ENCODE data around the gene IL3. TPM values are rescaled to one million over a fixed set of nuclear protein-coding genes. Genes with fewer than 3 reads are reported as not detected.

Gene IL3
- total RNA-seq, 3 donors from 2014 or later, result not detected

DNA sequence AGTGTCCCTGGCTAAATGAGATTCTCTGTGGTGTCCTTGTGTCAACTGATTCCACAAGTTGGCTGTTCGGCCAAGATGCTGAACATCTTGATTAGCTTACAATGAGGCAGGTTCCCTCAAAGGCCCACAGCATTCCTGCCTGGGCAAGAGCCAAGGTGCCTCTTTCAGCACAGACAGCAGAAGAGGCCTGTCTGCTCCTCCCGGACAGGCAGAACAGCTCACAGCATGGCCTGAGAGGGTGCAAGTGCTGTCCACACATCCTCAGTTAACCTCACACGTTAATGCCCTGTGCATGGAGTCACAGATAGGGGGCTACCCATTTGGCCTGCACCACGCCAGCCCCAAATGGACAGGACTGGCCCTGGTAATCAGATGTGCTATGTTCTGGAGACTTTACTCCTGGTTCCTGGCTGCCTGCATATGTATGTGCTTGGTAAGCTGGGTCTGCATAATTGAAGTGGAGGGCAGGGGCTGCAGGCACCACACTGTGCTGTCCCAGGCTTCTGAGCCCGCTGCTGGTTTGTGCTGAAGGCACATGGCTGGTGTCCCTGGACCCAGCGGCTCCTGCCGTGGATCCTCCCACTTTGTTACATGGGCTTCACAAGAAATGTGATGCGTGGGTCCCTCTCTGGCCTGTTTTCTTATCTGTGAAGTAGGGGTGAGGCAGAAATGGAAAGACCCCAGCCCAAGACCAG, 22.0 kb downstream of the IL3 start:
- TF ChIP-seq, protein P1, sequence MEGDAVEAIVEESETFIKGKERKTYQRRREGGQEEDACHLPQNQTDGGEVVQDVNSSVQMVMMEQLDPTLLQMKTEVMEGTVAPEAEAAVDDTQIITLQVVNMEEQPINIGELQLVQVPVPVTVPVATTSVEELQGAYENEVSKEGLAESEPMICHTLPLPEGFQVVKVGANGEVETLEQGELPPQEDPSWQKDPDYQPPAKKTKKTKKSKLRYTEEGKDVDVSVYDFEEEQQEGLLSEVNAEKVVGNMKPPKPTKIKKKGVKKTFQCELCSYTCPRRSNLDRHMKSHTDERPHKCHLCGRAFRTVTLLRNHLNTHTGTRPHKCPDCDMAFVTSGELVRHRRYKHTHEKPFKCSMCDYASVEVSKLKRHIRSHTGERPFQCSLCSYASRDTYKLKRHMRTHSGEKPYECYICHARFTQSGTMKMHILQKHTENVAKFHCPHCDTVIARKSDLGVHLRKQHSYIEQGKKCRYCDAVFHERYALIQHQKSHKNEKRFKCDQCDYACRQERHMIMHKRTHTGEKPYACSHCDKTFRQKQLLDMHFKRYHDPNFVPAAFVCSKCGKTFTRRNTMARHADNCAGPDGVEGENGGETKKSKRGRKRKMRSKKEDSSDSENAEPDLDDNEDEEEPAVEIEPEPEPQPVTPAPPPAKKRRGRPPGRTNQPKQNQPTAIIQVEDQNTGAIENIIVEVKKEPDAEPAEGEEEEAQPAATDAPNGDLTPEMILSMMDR (IDR thresholded peaks at IDR 0.05), result no peak
- no peaks in the 10 kb centered on the region for H3K36me3 ChIP-seq (ENCODE audit: low read depth)
- H3K4me3 ChIP-seq, result no peak overlapping the region
- DNase-seq (no peak), ATAC-seq (no peak)
- H3K9me3 ChIP-seq, result no peaks in the 10 kb centered on the region
- no peaks in the 10 kb centered on the region for H3K4me1 ChIP-seq (ENCODE audit: low read depth)
- intact Hi-C loops (cut with DNase I, micrococcal nuclease), result no loop called here

DNA sequence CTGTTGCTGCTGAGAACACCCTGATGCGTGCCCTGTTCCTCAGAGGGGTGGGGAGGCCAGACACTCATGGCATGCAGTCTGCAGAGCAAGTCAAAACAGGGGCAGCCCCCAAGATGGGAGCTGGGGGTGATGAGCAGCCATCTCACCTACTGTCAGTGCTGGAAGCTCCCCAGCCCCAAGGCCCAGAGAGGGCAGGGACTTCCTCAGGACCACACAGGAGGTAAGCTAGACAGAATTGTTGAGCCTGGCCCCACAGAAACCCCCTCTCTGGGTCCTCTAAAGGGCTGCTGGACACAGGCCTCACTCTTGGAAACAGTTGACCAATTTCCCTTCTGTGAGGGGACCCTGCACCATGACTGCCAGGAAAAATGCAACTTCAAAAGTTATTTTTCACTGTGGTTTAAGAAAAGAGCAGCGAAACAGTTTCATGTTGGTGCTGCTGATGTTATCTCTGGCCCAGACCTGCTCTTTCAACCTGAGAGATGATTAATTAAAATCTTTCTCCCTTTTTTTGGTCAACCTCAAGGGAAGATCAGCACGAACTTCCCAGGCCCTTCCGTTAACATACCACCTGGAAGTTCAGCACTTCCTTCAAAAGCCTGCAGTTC, 22.7 kb downstream of the IL3 start:
- intact Hi-C loops (cut with DNase I, micrococcal nuclease), result no loop called here
- DNase-seq (no peak), ATAC-seq (no peak)
- TF ChIP-seq, protein P1 (IDR thresholded peaks at IDR 0.05), result no peak
- H3K9me3 ChIP-seq, result no peaks in the 10 kb centered on the region
- H3K4me3 ChIP-seq, result no peak overlapping the region
- no peaks in the 10 kb centered on the region for H3K36me3 ChIP-seq (ENCODE audit: low read depth)
- H3K4me1 ChIP-seq (ENCODE audit: low read depth), result no peaks in the 10 kb centered on the region

DNA sequence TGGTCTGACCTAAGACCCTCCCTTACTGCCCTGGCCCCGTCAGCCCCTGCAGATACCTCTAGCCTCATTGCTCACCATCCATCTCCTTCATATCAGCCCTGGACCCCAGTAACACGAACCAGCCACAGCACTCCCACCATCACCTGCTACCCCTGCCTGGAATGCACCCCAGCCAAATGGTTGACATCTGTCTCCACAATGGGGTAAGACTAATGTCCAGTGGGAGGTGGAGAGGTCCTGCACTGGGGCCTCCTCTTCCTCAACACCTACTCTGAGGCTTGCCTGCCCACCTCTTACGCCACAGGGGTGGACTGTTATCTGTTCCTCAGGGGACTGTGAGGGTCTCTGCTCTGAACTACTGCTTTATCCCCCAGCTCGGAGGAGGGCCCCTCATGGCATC, 25.2 kb downstream of the IL3 start:
- TF ChIP-seq, protein P1 (IDR thresholded peaks at IDR 0.05), result no peak
- DNase-seq, result no peak
- ATAC-seq, result no peak
- Histone ChIP-seq H3K9me3 (no peaks in the 10 kb centered on the region), H3K4me1 (ENCODE audit: low read depth) (no peaks in the 10 kb centered on the region), H3K36me3 (ENCODE audit: low read depth) (no peaks in the 10 kb centered on the region), H3K4me3 (no peak overlapping the region)
- intact Hi-C loops (cut with DNase I, micrococcal nuclease), result no loop called here

DNA sequence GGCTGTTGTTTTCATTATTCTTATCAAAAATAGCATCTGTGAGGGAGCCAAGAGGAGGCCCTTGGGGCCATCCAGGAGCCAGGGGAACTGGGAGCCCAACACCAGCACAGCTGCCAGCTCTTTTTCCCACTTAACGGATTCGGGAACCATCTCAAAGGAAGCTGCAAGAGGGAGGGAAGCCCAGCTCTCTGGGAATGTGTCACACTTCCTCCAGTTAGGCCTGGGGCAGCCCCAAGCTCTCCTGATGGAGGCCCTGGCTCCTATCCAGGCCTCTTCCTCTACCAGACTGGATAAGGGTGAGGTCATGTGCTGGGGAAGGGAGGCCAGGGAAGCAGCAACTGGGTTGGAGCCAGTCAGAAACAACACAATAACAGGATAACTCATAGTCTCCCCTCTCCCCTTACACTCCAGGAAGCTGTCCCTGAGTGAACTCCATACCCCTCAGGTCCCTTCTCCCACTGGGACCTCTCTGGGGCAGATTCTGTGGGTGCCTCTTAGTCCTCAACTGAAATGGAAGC, 25.9 kb downstream of the IL3 start:
- Histone ChIP-seq H3K9me3 (no peaks in the 10 kb centered on the region), H3K36me3 (ENCODE audit: low read depth) (no peaks in the 10 kb centered on the region), H3K4me1 (ENCODE audit: low read depth) (no peaks in the 10 kb centered on the region), H3K4me3 (no peak overlapping the region)
- TF ChIP-seq, protein P1 (IDR thresholded peaks at IDR 0.05), result no peak
- DNase-seq, result peak in 1 of 3 donors; percentile 20
- ATAC-seq, result peak; percentile 61
- intact Hi-C loops (cut with DNase I, micrococcal nuclease), result no loop called here

DNA sequence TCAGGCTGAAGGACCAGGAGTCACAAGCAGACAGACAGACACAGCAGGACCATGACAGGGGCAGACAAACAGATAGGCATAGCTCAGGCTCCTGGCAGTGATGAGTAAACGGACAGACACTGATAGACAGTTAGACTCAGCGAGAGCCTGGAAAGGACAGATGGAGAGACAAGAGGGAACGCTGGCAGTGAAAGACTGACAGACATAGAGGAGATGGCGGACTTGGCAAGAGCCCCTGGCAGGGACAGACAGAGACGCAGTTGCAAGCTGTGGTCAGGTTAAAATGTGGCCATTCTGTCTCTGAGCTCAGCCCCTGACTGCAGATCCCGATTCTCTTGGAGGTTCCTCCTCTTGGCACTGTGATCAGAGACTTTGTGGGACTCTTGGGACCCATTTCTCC, 26.7 kb downstream of the IL3 start:
- no peaks in the 10 kb centered on the region for H3K36me3 ChIP-seq (ENCODE audit: low read depth)
- no peak for DNase-seq

More for the DNA sequence above, 26.7 kb downstream of the IL3 start:
- TF ChIP-seq, protein P1 (IDR thresholded peaks at IDR 0.05), result no peak
- Histone ChIP-seq H3K4me3 (no peak overlapping the region), H3K4me1 (ENCODE audit: low read depth) (no peaks in the 10 kb centered on the region), H3K9me3 (no peaks in the 10 kb centered on the region)
- intact Hi-C loops (cut with DNase I, micrococcal nuclease), result no loop called here
- ATAC-seq, result no peak
